GM15510 (cell line): ENCODE data around the gene CCZ1.
"Not testable (repeated sequence)": the region's sequence is repeated elsewhere in the genome, so short reads cannot be mapped to it uniquely, and the experiment has no call there.

Source experiments
- POLR2A ChIP-seq: IDR thresholded peaks from 3 replicates; pipeline ENCODE4 v1.6.1; 2011; ENCODE audit warnings: borderline replicate concordance; ENCODE audit not compliant: insufficient read length; ENCODE audit errors: extremely low read depth

The CCZ1 gene

GRCh38 chr7:5898480-5899224 is at the start of gene CCZ1:
TSS of gene CCZ1 (plus strand) at chr7:5898733. CDS start at chr7:5898800, 67 bp downstream.
- TF ChIP-seq POLR2A, result peak; percentile 35

GRCh38 chr7:5850944-5851343 is 47.6 kb upstream of the CCZ1 start:
- no peak for TF ChIP-seq POLR2A

- no peak for TF ChIP-seq POLR2A
Observed at GRCh38 chr7:5854738-5855137, 43.8 kb upstream of the CCZ1 start.

GRCh38 chr7:5867060-5867459 is 31.5 kb upstream of the CCZ1 start:
- TF ChIP-seq POLR2A, result no peak

GRCh38 chr7:5869691-5870090 is 28.8 kb upstream of the CCZ1 start:
- no peak for TF ChIP-seq POLR2A

- TF ChIP-seq POLR2A, result no peak
Observed at GRCh38 chr7:5870311-5870710, 28.2 kb upstream of the CCZ1 start.

- TF ChIP-seq POLR2A, result no peak
Observed at GRCh38 chr7:5872326-5872725, 26.2 kb upstream of the CCZ1 start.

GRCh38 chr7:5892498-5892897 is 6.0 kb upstream of the CCZ1 start:
- TF ChIP-seq POLR2A, result no peak

GRCh38 chr7:5970347-5970911 is 71.9 kb downstream of the CCZ1 start, which contains the start of gene RSPH10B:
TSS of gene RSPH10B (minus strand) at chr7:5970689. CDS start at chr7:5967116, 3,573 bp downstream.
- not testable (repeated sequence) for TF ChIP-seq POLR2A
